Renal cortex interstitium (tissue), 11 donors: ENCODE results near the gene RBM24. TPM values are rescaled to one million over a fixed set of nuclear protein-coding genes. Genes with fewer than 3 reads are reported as not detected.
"Not testable (repeated sequence)": the region's sequence is repeated elsewhere in the genome, so short reads cannot be mapped to it uniquely, and the experiment has no call there.

Experiments
- DNase-seq, 11 donors: peaks; one replicate each; pipeline ENCODE4 v3.0.0-alpha.2; 2013; ENCODE audit warnings: low read depth in 9 of 11, low spot score in 4 of 11; ENCODE audit errors: extremely low read depth in 1 of 11
- polyA plus RNA-seq, 3 donors: library from polyadenylated mRNA; unstranded; fragments of 120-200 nt; gene quantifications; one replicate each; pipeline ENCODE4 v1.2.1, GENCODE V29; 2013; ENCODE audit not compliant: insufficient read length in 3 of 3

Gene RBM24
- polyA plus RNA-seq, 3 donors, result 1.0 to 1.6 (median 1.1) TPM

DNA sequence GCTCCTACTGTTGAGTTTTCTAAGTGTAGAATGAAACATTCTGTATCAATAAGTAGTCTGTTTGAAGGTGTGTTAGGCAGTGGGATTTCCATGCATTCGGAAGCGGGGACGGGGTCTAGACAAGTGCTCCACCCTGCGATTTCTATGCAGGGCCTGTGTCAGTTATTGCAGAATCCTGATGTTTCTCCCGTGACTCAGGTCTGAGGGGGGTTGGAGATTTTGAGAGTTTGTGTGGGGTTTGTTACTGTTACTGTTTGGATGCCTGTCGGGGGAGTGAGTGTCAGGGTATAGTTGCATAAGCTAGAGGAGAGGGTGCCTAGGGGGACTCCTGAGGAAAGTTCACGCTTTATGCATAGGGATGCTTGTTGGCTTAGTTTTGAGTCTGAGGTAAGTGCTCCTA, 39.1 kb downstream of the RBM24 start:
- DNase-seq, result not testable (repeated sequence)

DNA sequence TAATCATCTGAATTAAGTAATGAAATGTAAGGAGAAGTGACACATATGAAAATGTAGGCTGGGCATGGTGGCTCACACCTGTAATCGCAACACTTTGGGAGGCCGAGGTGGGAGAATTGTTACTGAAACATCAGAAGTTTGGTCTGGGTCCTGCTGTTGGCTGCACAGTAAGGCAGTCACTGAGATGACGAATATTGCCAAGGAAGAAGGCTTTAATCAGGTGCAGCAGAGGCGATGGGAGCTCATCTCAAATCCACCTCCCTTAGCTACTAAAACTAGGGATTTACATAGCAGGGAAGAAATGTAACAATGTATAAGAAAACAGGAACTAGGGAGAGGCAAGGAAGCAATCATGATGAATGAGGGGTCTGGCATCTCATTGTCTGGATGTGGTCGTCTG, 50.1 kb downstream of the RBM24 start:
- DNase-seq, result no peak

DNA sequence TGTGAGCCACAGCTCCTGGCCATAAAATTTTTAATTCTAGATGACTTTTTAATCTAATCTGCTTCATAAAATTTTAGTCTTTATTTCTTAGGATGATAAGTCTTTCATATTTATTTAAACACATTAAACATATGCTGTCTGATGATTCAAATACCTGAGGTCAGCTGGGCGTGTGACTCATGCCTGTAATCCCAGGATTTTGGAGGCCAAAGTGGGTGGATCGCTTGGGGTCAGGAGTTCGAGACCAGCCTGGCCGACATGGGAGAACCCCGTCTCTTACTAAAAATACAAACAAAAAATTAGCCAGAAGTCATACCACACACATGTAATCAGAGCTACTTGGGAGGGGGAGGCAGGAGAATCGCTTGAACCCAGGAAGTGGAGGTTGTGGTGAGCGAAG, 53.1 kb downstream of the RBM24 start:
- DNase-seq, result no peak

DNA sequence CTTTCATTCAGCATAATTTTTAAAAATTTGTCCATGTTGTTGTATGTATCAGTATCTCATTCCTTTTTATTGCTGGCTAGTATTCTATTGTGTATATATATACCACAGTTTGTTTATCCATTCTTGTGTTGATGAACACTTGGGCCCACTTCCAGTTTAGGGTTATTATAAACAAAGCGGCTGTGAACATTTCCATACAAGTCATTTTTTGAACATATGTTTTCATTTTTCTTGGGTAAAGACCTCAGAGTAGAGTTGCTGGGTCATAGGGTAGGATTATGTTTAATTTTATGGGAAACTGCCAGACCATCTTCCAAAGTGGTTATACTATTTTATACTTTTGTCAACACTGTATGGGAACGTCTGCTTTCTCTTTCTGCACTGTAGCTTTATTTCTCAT, 55.3 kb downstream of the RBM24 start:
- no peak for DNase-seq

DNA sequence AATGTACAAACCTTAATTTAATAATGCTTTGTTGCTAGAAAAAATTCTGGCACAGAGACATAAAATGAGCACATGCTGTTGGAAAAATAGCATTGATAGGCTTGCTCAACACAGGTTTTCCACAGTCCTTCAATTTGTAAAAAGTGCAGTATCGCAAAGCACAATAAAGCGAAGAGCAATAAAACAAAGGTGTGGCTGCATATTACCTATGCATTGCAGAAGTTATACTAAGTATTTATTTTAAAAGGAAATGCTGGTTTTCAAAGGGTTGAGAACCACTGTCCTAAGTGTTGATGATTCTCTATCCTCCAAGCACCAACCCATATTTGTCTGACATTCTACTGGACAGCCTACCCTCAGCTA, 58.1 kb downstream of the RBM24 start:
- no peak for DNase-seq

DNA sequence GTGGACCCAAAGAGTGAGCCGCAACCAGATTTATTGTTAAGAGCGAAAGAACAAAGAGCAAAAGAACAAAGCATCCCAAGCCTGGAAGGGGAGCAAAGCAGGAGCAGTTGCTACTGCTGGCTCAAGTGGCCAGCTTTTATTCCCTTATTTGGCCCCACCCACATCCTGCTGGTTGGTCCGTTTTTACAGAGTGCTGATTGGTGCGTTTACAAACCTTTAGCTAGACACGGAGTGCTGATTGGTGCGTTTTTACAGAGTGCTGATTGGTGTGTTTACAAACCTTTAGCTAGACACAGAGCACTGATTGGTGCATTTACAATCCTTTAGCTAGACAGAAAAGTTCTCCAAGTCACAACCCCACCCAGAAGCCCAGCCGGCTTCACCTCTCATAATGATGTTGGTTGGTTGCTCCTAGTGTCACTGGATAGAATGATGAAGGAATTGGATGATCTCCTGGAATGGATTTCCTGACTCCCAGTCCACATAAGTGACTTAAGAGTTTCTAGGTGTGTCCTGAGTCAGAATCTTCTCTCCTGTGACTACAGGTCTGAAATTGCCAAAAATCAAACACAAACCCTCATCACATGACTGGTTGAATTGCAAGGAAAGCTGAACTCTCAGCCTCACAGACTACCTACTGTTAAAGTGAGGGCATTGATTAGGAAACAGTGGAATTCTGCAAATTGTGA, 60.1 kb downstream of the RBM24 start:
- no peak for DNase-seq

DNA sequence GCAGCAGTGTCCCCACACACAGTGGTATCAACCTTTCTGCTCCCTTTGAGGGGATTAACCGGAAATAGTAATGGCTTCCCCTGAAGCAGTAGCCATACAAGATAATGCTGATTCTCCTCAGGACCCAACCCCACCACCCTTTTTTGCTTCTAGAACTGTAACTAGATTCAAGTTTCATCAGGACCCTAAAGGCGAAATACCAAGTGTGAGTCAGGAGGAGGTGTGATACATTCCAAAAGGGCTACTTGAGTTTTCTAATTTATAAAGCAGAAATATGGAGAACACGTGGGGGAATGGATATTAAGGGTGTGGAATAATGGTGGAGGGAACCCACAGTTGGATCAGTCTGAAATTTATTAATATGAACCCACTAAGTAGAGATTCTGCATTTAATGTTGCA, 60.7 kb downstream of the RBM24 start:
- DNase-seq, result no peak

DNA sequence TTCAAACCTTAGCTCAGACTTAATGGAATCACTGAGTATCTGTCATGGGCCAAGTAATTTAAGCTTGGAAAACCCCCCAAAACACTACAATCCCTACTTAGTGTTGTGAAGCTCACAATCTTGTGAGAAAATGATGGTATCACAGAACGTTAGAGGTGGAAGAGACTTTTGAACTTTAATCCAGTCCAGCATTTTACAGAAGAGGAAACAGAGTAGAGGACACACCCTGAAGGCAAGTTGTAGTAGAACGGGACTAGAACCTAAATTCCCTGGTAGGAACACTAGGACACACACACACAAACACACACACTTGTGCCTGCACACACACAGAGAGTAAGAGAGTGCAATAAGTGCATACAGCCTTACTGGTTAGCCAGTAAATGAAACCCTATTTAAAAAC, 62.1 kb downstream of the RBM24 start:
- DNase-seq, result no peak

Other genes starting within 250 kb of the RBM24 start
- under 1 TPM; 0.23 to 0.33 (median 0.31) TPM for gene STMND1, start 179.3 kb upstream of the RBM24 start, polyA plus RNA-seq
- gene CAP2, start 112.2 kb downstream of the RBM24 start, polyA plus RNA-seq, result 10 to 100 TPM; 13.2 to 13.6 (median 13.3) TPM